ENCODE measurements around the gene FAM200A.

- TF ChIP-seq, protein P1, sequence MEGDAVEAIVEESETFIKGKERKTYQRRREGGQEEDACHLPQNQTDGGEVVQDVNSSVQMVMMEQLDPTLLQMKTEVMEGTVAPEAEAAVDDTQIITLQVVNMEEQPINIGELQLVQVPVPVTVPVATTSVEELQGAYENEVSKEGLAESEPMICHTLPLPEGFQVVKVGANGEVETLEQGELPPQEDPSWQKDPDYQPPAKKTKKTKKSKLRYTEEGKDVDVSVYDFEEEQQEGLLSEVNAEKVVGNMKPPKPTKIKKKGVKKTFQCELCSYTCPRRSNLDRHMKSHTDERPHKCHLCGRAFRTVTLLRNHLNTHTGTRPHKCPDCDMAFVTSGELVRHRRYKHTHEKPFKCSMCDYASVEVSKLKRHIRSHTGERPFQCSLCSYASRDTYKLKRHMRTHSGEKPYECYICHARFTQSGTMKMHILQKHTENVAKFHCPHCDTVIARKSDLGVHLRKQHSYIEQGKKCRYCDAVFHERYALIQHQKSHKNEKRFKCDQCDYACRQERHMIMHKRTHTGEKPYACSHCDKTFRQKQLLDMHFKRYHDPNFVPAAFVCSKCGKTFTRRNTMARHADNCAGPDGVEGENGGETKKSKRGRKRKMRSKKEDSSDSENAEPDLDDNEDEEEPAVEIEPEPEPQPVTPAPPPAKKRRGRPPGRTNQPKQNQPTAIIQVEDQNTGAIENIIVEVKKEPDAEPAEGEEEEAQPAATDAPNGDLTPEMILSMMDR (conservative IDR thresholded peaks at IDR 0.05; ENCODE audit: low read length), result no peak
- TF ChIP-seq EZH2phosphoT487 (IDR thresholded peaks at IDR 0.05; ENCODE audit: borderline replicate concordance), result no peak
These were observed 24.3 kb upstream of the FAM200A start for GRCh38 chr7:99576251-99576650.
